ENCODE results near the gene NR1D1.

GRCh38 chr17:40121181-40122135 is 21.1 kb upstream of the NR1D1 start, which contains the start of gene MSL1:
- no peak for TF ChIP-seq CTCF (conservative IDR thresholded peaks at IDR 0.05; ENCODE audit: low read length)
- TF ChIP-seq EZH2phosphoT487 (IDR thresholded peaks at IDR 0.05; ENCODE audit: borderline replicate concordance, low read depth, low read length) = no peak
